ENCODE data around the gene MMP13. TPM values are rescaled to one million over a fixed set of nuclear protein-coding genes. Genes with fewer than 3 reads are reported as not detected.

The MMP13 gene
- total RNA-seq, 3 donors from 2014 or later = not detected

GRCh38 chr11:102966011-102966410 is 10.5 kb upstream of the MMP13 start:
- H3K4me3 Mint-ChIP-seq = no peak overlapping the region
- H3K27me3 Mint-ChIP-seq (ENCODE audit: low read depth) = peaks cover 8% of the 10 kb centered on the region
- no peaks in the 10 kb centered on the region for H3K36me3 Mint-ChIP-seq (ENCODE audit: insufficient read depth)
- H3K9me3 Mint-ChIP-seq = no peaks in the 10 kb centered on the region
- H3K4me1 Mint-ChIP-seq (ENCODE audit: low read depth) = no peaks in the 10 kb centered on the region
- DNase-seq (no peak), ATAC-seq (no peak)

- Mint-ChIP-seq H3K4me3 (no peak overlapping the region), H3K36me3 (ENCODE audit: insufficient read depth) (no peaks in the 10 kb centered on the region), H3K4me1 (ENCODE audit: low read depth) (no peaks in the 10 kb centered on the region), H3K27me3 (ENCODE audit: low read depth) (peaks cover 6% of the 10 kb centered on the region), H3K9me3 (no peaks in the 10 kb centered on the region)
- DNase-seq = no peak
- no peak for ATAC-seq
These were observed 9.3 kb upstream of the MMP13 start for GRCh38 chr11:102964867-102965266.

DNA sequence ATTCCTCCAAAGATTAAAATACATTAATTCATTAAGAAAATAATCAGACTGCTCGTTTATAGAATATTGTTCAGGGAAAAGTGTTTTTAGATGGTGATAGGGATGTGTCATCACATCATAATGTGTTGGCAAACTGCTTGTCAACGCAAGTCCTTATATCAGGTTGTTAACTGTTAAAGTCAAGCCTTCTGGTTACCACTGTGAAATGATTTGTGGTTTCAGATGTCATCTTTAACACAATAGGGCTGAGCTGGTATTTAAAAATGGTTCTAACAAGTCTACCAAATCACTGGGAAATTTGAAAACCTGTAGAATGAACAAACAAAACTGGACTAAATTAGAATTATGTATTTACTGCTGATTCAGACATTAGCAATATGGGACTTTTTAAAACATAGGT is 2.4 kb upstream of the MMP13 start:
- DNase-seq (no peak), ATAC-seq (no peak)
- Mint-ChIP-seq H3K9me3 (no peaks in the 10 kb centered on the region), H3K4me3 (no peak overlapping the region), H3K36me3 (ENCODE audit: insufficient read depth) (no peaks in the 10 kb centered on the region), H3K27me3 (ENCODE audit: low read depth) (peaks cover 4% of the 10 kb centered on the region), H3K4me1 (ENCODE audit: low read depth) (no peaks in the 10 kb centered on the region)

- DNase-seq = no peak
- ATAC-seq = no peak
- H3K4me3 Mint-ChIP-seq = no peak overlapping the region
- H3K27me3 Mint-ChIP-seq (ENCODE audit: low read depth) = no peaks in the 10 kb centered on the region
- no peaks in the 10 kb centered on the region for H3K9me3 Mint-ChIP-seq
- H3K36me3 Mint-ChIP-seq (ENCODE audit: insufficient read depth) = no peaks in the 10 kb centered on the region
- H3K4me1 Mint-ChIP-seq (ENCODE audit: low read depth) = no peaks in the 10 kb centered on the region
These were observed 4.9 kb downstream of the MMP13 start for GRCh38 chr11:102950622-102951081.

- Mint-ChIP-seq H3K36me3 (ENCODE audit: insufficient read depth) (no peaks in the 10 kb centered on the region), H3K4me3 (no peak overlapping the region), H3K9me3 (no peaks in the 10 kb centered on the region), H3K4me1 (ENCODE audit: low read depth) (no peaks in the 10 kb centered on the region), H3K27me3 (ENCODE audit: low read depth) (peaks cover 2% of the 10 kb centered on the region)
- no peak for ATAC-seq
- no peak for DNase-seq
These were observed 9.3 kb downstream of the MMP13 start for GRCh38 chr11:102946237-102946636.

DNA sequence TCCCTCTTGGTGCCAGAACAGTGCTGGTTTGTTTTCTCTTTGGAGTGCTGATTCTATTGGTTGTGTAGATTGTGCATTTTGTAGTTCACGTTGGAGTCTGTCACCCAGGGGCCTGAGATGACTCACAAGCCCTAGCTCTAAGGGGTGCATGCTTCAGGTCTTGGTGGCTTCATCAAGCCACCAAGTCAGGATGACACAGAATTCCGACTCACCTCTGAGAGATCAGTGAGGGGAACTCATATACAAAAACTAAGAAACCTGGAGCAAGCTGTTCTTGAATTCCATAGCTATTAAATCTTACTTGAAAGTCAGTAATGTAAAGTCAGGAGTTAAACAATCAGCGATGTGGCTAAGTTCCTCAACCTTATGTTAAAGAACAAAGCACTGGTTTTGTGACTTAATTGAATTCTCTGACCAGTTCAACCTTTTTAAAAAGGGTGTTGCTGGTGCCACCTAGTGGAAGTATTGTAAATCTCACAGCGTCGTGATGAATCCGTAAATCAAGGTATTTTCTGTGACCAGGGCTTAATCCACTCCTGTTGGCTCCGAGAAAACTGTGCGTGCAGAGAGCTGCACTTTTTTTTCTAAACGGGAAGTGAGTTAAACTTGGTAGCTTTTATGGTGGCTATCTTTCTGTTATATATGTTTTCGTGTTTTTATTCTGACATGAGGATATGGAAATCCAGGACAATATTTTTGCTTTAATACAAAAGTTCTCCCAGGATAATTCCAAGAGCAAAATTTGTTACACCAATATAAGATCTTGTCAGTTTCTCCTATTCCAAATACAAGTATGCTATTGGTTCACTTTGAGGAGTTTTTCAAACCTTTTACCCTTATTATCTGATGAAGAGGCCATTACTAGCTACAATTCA is 14.6 kb downstream of the MMP13 start:
- Mint-ChIP-seq H3K4me1 (ENCODE audit: low read depth) (no peaks in the 10 kb centered on the region), H3K36me3 (ENCODE audit: insufficient read depth) (no peaks in the 10 kb centered on the region), H3K4me3 (no peak overlapping the region), H3K9me3 (no peaks in the 10 kb centered on the region), H3K27me3 (ENCODE audit: low read depth) (peaks cover 12% of the 10 kb centered on the region)
- ATAC-seq = peak; percentile 60 to 72
- DNase-seq = no peak

DNA sequence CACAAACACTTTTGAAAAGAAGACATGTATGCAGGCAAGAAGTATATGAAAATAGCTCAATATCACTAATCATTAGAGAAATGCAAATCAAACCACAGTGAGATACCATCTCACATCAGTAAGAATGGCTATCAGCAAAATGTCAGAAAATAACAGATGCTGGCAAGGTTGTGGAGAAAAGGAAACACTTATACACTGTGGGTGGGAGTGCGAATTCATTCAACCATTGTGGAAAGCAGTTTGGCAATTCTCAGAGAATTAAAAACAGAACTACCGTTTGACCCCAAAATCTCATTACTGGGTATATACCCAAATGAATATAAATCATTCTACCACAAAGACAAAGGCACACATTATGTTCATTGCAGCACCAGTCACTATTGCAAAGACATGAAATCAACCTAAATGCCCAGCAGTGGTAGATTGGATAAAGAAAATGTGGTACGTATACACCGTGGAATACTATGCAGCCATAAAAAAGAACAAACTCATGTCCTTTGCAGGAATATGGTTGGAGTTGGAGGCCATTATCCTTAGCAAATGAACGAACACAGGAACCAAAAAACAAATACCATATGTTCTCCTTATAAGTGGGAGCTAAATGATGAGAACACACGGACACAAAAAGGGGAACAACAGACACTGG is 18.5 kb downstream of the MMP13 start:
- peaks cover 14% of the 10 kb centered on the region for H3K27me3 Mint-ChIP-seq (ENCODE audit: low read depth)

GRCh38 chr11:102935514-102935913 is 20.0 kb downstream of the MMP13 start:
- no peaks in the 10 kb centered on the region for H3K9me3 Mint-ChIP-seq

More for the DNA sequence above, 18.5 kb downstream of the MMP13 start:
- DNase-seq = no peak
- Mint-ChIP-seq H3K36me3 (ENCODE audit: insufficient read depth) (no peaks in the 10 kb centered on the region), H3K4me3 (no peak overlapping the region), H3K9me3 (no peaks in the 10 kb centered on the region), H3K4me1 (ENCODE audit: low read depth) (no peaks in the 10 kb centered on the region)
- no peak for ATAC-seq

GRCh38 chr11:102934735-102935134 is 20.8 kb downstream of the MMP13 start:
- H3K36me3 Mint-ChIP-seq (ENCODE audit: insufficient read depth) = no peaks in the 10 kb centered on the region
- DNase-seq (no peak), ATAC-seq (no peak)
- H3K4me1 Mint-ChIP-seq (ENCODE audit: low read depth) = no peaks in the 10 kb centered on the region
- no peaks in the 10 kb centered on the region for H3K9me3 Mint-ChIP-seq
- H3K4me3 Mint-ChIP-seq = no peak overlapping the region
- H3K27me3 Mint-ChIP-seq (ENCODE audit: low read depth) = peaks cover 8% of the 10 kb centered on the region

More at GRCh38 chr11:102935514-102935913, 20.0 kb downstream of the MMP13 start:
- ATAC-seq = no peak
- no peaks in the 10 kb centered on the region for H3K4me1 Mint-ChIP-seq (ENCODE audit: low read depth)
- no peak overlapping the region for H3K4me3 Mint-ChIP-seq
- no peaks in the 10 kb centered on the region for H3K36me3 Mint-ChIP-seq (ENCODE audit: insufficient read depth)
- H3K27me3 Mint-ChIP-seq (ENCODE audit: low read depth) = peaks cover 8% of the 10 kb centered on the region
- DNase-seq = no peak

DNA sequence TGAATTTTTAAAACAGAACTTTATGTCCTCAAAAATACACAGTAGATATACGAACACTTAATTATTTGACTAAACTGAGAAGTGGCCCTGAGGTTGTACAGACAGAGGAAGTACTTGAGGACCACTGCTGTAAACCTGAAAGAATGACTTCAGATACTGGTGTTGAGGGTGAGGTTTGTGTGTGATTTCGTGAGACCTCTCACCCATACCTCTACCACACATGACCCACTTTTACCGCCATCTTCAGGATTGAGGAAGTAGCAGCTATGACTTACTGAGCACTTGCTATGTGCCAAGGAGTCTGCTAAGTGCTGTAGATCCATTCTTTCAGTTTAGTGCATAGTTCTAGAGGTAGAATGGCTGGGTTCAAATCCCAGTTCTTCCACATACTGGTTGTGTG is 21.9 kb downstream of the MMP13 start:
- Mint-ChIP-seq H3K4me1 (ENCODE audit: low read depth) (no peaks in the 10 kb centered on the region), H3K4me3 (no peak overlapping the region), H3K9me3 (no peaks in the 10 kb centered on the region), H3K36me3 (ENCODE audit: insufficient read depth) (no peaks in the 10 kb centered on the region), H3K27me3 (ENCODE audit: low read depth) (peaks cover 8% of the 10 kb centered on the region)
- DNase-seq (no peak), ATAC-seq (no peak)

DNA sequence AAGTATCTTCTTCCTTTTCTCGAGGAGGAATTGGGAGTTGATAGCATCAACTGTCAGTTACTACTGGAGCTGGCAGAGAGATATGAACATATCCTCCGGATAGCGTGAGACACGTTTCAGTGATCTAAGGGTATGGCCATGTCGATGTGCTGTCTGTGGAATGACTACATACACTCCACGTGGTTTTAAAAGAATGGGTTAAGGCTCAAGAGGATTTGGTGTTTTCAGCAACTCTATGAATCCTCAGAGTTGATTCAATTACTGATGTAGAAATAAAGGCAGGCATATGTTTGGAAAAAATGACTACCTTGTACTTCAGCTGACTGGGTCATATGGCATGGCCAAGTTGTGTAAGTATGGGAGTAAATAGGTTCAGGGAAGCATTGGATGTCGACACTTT is 22.9 kb downstream of the MMP13 start:
- Mint-ChIP-seq H3K9me3 (no peaks in the 10 kb centered on the region), H3K4me3 (no peak overlapping the region), H3K4me1 (ENCODE audit: low read depth) (no peaks in the 10 kb centered on the region), H3K36me3 (ENCODE audit: insufficient read depth) (no peaks in the 10 kb centered on the region), H3K27me3 (ENCODE audit: low read depth) (peaks cover 8% of the 10 kb centered on the region)
- no peak for DNase-seq
- ATAC-seq = no peak

- Mint-ChIP-seq H3K27me3 (ENCODE audit: low read depth) (peaks cover 10% of the 10 kb centered on the region), H3K4me1 (ENCODE audit: low read depth) (no peaks in the 10 kb centered on the region), H3K4me3 (no peak overlapping the region), H3K9me3 (no peaks in the 10 kb centered on the region), H3K36me3 (ENCODE audit: insufficient read depth) (no peaks in the 10 kb centered on the region)
- DNase-seq (no peak), ATAC-seq (no peak)
These were observed 25.1 kb downstream of the MMP13 start for GRCh38 chr11:102930451-102930850.

- ATAC-seq (no peak), DNase-seq (no peak)
- Mint-ChIP-seq H3K4me3 (no peak overlapping the region), H3K27me3 (ENCODE audit: low read depth) (peaks cover 10% of the 10 kb centered on the region), H3K4me1 (ENCODE audit: low read depth) (no peaks in the 10 kb centered on the region), H3K36me3 (ENCODE audit: insufficient read depth) (no peaks in the 10 kb centered on the region), H3K9me3 (no peaks in the 10 kb centered on the region)
These were observed 25.6 kb downstream of the MMP13 start for GRCh38 chr11:102929972-102930371.

DNA sequence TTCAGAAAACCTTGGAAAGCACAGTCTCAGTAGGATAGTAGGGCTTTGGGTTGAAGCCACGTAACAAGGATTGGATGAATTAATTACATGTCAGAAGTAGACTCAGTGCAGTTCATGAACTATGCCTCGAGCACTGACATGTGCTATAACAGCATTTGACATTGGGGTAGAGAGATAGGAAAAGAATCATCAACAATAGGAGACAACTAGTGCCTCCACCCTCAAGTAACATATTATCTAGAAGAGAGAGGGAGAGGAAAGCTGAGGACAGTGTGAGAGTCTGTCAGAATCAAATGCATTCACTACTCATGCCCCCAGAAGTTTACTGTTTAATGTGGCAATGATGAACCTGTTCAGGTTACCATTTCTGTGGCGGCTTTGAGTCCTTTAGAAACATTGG is 26.4 kb downstream of the MMP13 start:
- no peak for ATAC-seq
- Mint-ChIP-seq H3K36me3 (ENCODE audit: insufficient read depth) (no peaks in the 10 kb centered on the region), H3K4me3 (no peak overlapping the region), H3K9me3 (no peaks in the 10 kb centered on the region), H3K4me1 (ENCODE audit: low read depth) (no peaks in the 10 kb centered on the region), H3K27me3 (ENCODE audit: low read depth) (peaks cover 14% of the 10 kb centered on the region)
- DNase-seq = no peak

DNA sequence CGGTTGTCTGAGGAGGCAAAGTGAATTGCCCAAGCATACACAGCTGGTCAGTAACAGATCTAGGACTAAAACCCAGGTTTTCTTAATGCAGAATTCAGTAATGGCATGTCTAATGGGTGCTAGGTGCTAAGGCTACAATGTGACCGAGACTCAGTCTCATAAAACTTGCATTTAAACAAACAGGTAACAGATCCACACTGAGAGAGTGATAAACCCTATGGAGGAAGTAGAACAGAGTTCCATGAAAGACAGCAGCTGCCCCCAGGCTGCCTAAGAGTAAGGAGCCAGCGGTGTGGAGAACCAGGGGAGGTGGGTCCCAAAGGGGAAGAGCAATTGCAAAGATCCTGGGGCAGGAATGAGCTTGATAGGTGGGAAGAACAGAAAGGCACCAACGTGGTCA is 27.3 kb downstream of the MMP13 start:
- Mint-ChIP-seq H3K9me3 (no peaks in the 10 kb centered on the region), H3K4me1 (ENCODE audit: low read depth) (no peaks in the 10 kb centered on the region), H3K27me3 (ENCODE audit: low read depth) (peaks cover 12% of the 10 kb centered on the region), H3K4me3 (no peak overlapping the region), H3K36me3 (ENCODE audit: insufficient read depth) (no peaks in the 10 kb centered on the region)
- ATAC-seq = no peak
- no peak for DNase-seq
